Stimulated activated CD8-positive, alpha-beta memory T cell treated with anti-CD3 and anti-CD28 coated beads, Interleukin-4, amount 100 ng/mL, for 1 hour (primary cell): Measurements from ENCODE around the gene SERINC3.

Experiments
- DNase-seq, 2 donors: peaks; one replicate each; pipeline ENCODE4 v3.0.0-alpha.2; 2020; ENCODE audit warnings: low read depth in 2 of 2, low spot score in 1 of 2

SERINC3 gene

DNA sequence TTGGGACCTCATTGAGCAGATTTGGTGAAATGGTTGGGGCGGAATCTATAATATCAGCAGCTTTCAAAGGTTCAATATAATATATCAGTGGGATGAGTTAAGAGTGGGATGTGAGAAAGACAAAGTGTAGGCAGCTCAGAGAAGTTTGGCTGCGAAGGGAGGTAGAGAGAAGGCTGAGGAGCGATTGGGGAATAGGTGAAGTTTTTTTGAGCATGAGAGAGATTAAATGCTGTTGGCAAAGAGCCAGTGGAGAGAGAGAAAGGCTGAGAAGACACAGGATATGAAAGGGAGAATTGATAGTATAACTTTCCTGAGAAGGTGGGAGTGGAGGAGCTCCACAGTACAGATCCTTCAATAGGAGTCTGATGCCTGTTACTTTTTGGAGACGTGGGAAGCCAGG, 12.1 kb upstream of the SERINC3 start:
- DNase-seq = no peak

- DNase-seq = no peak
Observed at GRCh38 chr20:44532981-44533331, 11.1 kb upstream of the SERINC3 start.

- no peak for DNase-seq
Observed at GRCh38 chr20:44532259-44532980, 10.6 kb upstream of the SERINC3 start.

DNA sequence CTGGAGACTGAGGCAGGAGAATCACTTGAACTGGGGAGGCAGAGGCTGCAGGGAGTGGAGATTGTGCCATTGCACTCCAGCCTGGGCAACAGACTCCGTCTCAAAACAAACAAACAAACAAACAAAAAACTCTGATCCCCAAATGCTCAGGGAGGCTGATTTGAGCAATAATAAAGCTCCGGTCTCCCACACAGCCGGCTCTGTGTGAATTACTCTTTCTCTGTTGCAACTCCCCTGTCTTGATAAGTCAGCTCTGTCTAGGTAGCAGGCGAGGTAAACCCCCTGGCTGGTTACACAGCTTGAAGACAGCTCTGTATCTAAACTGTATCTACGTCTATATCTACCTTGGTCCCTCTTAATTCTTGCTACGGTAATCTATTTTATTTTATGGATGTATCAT, 6.4 kb upstream of the SERINC3 start:
- DNase-seq = no peak

- DNase-seq = no peak
Observed at GRCh38 chr20:44527716-44528199, 5.9 kb upstream of the SERINC3 start.

GRCh38 chr20:44526129-44526528, 4.3 kb upstream of the SERINC3 start:
- DNase-seq = no peak

- no peak for DNase-seq
Observed at GRCh38 chr20:44523746-44524145, 1.9 kb upstream of the SERINC3 start.

DNA sequence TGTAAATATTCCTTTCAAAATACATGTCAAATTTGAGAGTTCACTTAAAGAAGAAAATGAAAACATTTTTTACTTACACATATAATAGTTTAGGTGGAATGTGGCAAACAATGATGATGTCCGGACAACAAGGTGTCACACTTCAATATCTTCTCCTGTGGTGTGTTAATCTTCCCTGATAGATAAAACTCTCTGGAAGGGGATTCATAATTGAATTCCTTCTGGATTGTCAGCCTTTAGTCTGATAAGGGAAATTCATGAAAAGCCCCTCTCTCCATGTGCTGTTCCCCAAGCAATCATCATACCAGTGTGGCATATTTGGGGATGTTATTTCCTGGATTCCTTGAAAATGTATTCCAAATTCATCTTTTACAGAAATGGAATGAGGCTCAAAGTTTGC, 971 bp upstream of the SERINC3 start:
- no peak for DNase-seq

DNA sequence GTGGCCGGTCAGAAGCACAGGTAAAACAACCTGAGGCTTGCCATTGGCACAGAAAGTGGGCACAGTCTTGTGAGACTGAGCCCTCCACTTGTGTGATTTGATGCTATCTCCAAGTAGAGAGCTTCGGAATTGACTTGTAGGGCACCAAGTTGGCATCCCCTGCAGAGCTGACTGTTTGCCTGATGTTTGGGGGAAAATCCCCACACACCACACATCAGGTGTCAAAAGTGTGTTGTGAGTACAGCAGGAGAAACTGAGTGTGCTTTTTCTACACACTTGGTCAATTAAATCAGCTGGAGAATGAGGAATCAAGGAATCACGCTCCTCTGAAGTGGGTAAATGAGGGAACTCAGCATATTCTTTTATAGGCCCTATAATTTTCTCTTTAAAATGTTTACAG, 989 bp downstream of the SERINC3 start:
- DNase-seq = no peak

- DNase-seq = no peak
Observed at GRCh38 chr20:44518248-44518647, 3.6 kb downstream of the SERINC3 start.

DNA sequence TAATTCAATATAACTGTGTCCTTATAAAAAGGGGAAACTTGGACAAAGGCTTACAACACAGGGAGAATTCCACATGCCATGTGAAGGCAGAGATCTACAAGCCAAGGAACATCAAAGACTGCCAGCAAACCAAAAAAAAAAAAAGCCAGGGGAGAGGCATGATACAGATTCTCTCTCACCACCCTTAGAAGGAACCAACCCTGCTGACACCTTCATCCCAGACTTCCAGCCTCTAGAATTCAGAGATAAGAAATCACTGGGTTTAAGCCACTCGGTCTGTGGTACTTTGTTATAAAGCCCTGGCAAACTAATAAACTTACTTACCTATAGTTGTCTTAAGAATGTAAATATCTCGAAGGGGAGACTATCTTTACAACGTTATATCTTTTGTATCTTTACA, 4.4 kb downstream of the SERINC3 start:
- no peak for DNase-seq

DNA sequence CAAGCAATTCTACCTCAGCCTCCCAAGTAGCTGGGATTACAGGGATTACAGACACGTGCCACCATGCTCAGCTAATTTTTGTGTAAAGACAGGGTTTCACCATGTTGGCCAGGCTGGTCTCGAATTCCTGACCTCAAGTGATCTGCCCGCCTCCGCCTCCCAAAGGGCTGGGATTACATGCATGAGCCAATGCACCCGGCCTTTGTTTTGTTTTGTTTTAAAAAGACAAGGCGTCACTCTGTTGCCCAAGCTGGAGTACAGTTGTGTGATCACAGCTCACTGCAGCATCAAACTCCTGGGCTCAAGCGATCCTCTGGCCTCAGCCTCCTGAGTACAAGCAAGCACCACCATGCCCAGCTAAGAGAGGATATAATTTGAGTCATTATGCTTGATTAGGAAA, 5.4 kb downstream of the SERINC3 start:
- DNase-seq = no peak

DNA sequence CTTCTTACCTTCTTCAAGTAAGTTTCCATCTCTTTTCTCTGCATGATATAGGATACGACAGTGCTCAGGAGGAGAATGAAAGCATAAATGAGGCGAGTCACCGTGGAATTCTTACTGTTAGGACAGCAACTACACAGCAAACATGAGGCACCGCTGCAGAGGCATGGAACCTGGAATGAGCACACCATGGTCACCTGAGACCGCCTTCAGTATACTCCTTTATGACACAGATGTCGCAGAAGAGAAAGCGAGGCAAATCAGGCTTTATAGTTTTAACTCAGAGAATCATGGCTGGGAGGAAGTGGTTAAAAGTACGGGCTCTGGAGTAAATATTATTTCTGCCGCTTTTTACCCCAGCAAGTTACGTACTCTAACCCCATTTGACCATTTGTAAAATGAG, 8.0 kb downstream of the SERINC3 start:
- DNase-seq = no peak

GRCh38 chr20:44509762-44510161, 12.1 kb downstream of the SERINC3 start:
- no peak for DNase-seq

DNA sequence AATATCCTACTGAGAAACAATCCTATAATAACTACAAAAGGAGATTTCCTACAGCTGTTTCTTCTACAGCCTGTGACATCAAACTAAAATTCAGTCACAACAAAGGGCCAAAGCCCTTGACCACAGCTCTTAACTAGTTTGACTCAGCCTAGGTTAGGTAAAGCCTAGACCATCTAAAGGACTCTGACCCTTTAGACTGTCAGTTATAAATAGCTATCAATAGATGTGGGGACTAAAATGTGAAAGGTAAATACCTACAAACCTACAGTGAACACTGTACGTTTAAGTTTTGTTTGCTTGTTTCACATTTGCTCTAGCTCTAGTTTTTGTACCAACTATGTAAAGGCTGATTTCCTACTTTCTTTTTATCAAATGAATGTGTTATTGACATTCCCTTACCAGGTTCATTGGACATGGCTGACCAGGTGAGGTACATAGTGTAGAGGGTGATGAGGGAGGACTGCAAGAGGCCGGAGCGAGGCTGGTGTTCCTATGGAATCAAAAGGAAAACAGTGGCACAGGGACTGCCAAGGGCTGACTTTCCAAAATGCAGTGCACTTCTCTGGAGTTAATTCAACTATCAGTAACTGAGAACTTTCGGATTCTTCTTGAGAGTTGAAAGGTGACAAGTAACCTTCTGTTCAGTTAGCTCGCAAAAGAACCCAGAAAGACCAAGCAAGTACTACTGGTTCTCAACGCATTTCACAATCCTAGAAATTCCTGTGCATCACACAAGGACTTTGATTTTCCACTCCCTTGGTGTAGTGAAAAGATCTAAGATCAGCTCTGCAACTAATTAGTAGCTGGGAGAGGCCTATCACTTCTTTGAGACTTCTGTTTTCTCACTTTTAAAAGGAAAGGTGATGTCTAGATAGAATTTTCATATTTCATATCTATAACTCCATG, 17.2 kb downstream of the SERINC3 start:
- no peak for DNase-seq

DNA sequence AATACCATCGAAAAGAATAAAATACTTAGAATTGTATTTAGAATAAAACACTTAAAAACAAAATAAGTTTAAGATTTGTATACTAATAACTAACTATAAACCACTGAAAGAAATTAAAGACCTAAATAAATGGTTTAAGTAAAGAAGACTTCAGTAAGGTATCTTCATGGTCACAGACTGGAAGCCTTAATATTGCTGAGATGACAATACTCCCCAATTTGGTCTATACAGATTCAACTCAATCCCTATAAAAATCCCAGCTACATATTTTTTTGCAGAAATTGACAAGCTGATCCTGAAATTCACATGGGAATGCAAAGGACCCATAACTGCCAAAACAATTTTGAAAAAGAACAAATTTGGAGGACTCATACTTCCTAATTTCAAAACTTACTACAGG, 18.9 kb downstream of the SERINC3 start:
- DNase-seq = no peak

DNA sequence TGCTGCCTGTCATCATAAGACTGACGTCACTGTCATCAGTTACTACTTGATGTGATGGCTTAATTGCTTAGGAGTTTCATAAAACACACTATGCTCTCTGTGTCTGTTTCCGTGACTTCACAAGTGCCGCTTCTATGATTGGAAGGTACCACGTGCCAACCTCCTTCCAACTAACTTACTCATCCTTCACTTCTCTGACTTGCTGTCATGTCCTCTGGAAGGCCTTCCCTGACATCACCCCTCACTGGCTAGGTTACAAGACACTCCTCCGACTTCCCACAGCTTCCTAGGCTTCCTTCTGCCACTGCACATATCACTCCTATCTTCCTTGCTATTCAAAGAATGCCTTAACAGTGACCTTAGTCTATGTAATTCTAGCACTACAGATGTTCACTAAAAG, 20.4 kb downstream of the SERINC3 start:
- no peak for DNase-seq

- DNase-seq = no peak
Observed at GRCh38 chr20:44500221-44500620, 21.6 kb downstream of the SERINC3 start.

GRCh38 chr20:44497761-44498160, 24.1 kb downstream of the SERINC3 start:
- DNase-seq = no peak

GRCh38 chr20:44496976-44497375, 24.9 kb downstream of the SERINC3 start:
- no peak for DNase-seq

GRCh38 chr20:44495802-44496481, 25.9 kb downstream of the SERINC3 start:
- no peak for DNase-seq

DNA sequence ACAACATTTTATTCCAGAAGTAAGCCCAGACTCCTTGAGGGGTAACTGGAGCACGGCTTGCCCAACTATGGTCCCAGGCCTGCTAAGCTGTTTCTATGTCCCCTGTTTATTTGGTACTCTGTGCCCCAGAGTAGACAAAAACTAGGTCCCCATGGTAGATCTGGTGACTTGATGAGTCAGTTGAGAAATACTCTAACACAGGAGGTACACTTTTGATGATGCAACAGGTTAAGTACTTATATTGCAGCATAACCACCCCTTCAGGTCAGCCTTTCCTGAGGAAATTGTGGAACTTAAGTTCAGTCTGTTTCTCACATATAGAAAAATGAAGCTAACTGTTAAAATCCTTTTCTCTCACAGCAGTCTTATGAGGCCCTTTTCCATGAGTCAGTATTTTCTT, 26.6 kb downstream of the SERINC3 start:
- DNase-seq = no peak
